Neural progenitor cell (in vitro differentiated cells): ENCODE results near the gene NDUFAF8.

Source experiments
- EZH2phosphoT487 ChIP-seq: fragments of 200-600 bp; sonication (generic); IDR thresholded peaks from 2 replicates; pipeline ENCODE4 v1.6.1; 2017; ENCODE audit warnings: antibody characterized with exemption
- TF ChIP-seq, protein P1 (sequence below): fragments of 200-600 bp; sonication (generic); IDR thresholded peaks from 2 replicates; pipeline ENCODE4 v1.5.1; 2017; ENCODE audit warnings: antibody characterized with exemption, mild to moderate bottlenecking

DNA sequence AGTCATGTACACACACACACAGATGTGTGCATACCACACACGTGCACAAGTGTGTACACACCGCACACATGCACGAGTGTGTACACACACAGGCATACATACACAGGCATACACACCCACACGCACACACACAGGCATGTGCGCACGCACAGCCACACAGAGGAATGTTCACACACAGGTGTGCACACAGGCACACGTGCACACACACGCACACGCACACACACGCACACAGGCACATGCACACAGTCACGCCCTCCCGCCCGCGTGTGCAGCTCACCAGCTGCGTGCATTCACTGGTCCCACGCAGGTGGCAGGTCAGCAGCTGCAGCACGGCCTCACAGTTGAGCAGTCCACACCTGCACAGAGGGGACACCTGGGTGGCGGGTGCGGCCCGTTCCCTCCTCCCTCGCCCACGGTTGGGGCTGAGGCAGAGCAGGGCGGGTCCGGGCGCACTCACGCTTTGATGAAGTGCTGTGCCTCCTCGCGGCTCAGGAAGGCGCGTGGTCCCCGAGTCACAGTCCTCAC is 7.9 kb upstream of the NDUFAF8 start:
- TF ChIP-seq, protein P1, sequence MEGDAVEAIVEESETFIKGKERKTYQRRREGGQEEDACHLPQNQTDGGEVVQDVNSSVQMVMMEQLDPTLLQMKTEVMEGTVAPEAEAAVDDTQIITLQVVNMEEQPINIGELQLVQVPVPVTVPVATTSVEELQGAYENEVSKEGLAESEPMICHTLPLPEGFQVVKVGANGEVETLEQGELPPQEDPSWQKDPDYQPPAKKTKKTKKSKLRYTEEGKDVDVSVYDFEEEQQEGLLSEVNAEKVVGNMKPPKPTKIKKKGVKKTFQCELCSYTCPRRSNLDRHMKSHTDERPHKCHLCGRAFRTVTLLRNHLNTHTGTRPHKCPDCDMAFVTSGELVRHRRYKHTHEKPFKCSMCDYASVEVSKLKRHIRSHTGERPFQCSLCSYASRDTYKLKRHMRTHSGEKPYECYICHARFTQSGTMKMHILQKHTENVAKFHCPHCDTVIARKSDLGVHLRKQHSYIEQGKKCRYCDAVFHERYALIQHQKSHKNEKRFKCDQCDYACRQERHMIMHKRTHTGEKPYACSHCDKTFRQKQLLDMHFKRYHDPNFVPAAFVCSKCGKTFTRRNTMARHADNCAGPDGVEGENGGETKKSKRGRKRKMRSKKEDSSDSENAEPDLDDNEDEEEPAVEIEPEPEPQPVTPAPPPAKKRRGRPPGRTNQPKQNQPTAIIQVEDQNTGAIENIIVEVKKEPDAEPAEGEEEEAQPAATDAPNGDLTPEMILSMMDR, result no peak
- TF ChIP-seq EZH2phosphoT487, result no peak
